ENCODE data around the gene GREM1.

GREM1 gene

GRCh38 chr15:32694222-32694983, 23.4 kb upstream of the GREM1 start:
- DNase-seq (ENCODE audit: low read depth in 2 of 3, low spot score in 1 of 3): no peak

- no peak for DNase-seq (ENCODE audit: low read depth in 2 of 3, low spot score in 1 of 3)
Measured at GRCh38 chr15:32698773-32699390, 18.9 kb upstream of the GREM1 start.

- no peak for DNase-seq (ENCODE audit: low read depth in 2 of 3, low spot score in 1 of 3)
Measured at GRCh38 chr15:32700501-32701150, 17.2 kb upstream of the GREM1 start.

GRCh38 chr15:32701863-32702262, 15.9 kb upstream of the GREM1 start:
- DNase-seq (ENCODE audit: low read depth in 2 of 3, low spot score in 1 of 3): no peak

GRCh38 chr15:32704395-32704981, 13.3 kb upstream of the GREM1 start:
- no peak for DNase-seq (ENCODE audit: low read depth in 2 of 3, low spot score in 1 of 3)

- DNase-seq (ENCODE audit: low read depth in 2 of 3, low spot score in 1 of 3): no peak
Measured at GRCh38 chr15:32705446-32705845, 12.4 kb upstream of the GREM1 start.

GRCh38 chr15:32706704-32707103, 11.1 kb upstream of the GREM1 start:
- DNase-seq (ENCODE audit: low read depth in 2 of 3, low spot score in 1 of 3): no peak

- DNase-seq (ENCODE audit: low read depth in 2 of 3, low spot score in 1 of 3): no peak
Measured at GRCh38 chr15:32707436-32707835, 10.4 kb upstream of the GREM1 start.

GRCh38 chr15:32709295-32710033, 8.3 kb upstream of the GREM1 start:
- DNase-seq (ENCODE audit: low read depth in 2 of 3, low spot score in 1 of 3): no peak

- no peak for DNase-seq (ENCODE audit: low read depth in 2 of 3, low spot score in 1 of 3)
Measured at GRCh38 chr15:32715276-32715675, 2.5 kb upstream of the GREM1 start.

- DNase-seq (ENCODE audit: low read depth in 2 of 3, low spot score in 1 of 3): no peak
Measured at GRCh38 chr15:32716216-32716914, 1.4 kb upstream of the GREM1 start.

GRCh38 chr15:32716915-32717425, 834 bp upstream of the GREM1 start:
- DNase-seq (ENCODE audit: low read depth in 2 of 3, low spot score in 1 of 3): no peak

- no peak for DNase-seq (ENCODE audit: low read depth in 2 of 3, low spot score in 1 of 3)
Measured at GRCh38 chr15:32718227-32718820, 520 bp downstream of the GREM1 start.

GRCh38 chr15:32718821-32719716, 1.3 kb downstream of the GREM1 start:
- DNase-seq (ENCODE audit: low read depth in 2 of 3, low spot score in 1 of 3): no peak

GRCh38 chr15:32721596-32721995, 3.8 kb downstream of the GREM1 start:
- DNase-seq (ENCODE audit: low read depth in 2 of 3, low spot score in 1 of 3): no peak

- no peak for DNase-seq (ENCODE audit: low read depth in 2 of 3, low spot score in 1 of 3)
Measured at GRCh38 chr15:32722136-32722535, 4.3 kb downstream of the GREM1 start.

GRCh38 chr15:32723171-32723948, 5.6 kb downstream of the GREM1 start:
- DNase-seq (ENCODE audit: low read depth in 2 of 3, low spot score in 1 of 3): no peak

- no peak for DNase-seq (ENCODE audit: low read depth in 2 of 3, low spot score in 1 of 3)
Measured at GRCh38 chr15:32729700-32730395, 12.0 kb downstream of the GREM1 start.

All from stimulated activated CD4-positive, alpha-beta T cell treated with anti-CD3 and anti-CD28 coated beads, Interleukin-12 subunit alpha, Interleukin-12 subunit beta, amount 100 ng/mL, for 48 hours (primary cell).